Liver (tissue), 9 donors: ENCODE measurements around the gene DUOXA2. TPM values are rescaled to one million over a fixed set of nuclear protein-coding genes. Genes with fewer than 3 reads are reported as not detected.

Source experiments
- DNase-seq: peaks from one replicate; pipeline ENCODE4 v3.0.0-alpha.2; 2017; ENCODE audit warnings: low spot score
- H3K27ac ChIP-seq, 2 donors: one replicate each; pipeline ENCODE4 v1.7.0; 2013; ENCODE audit warnings: inconsistent platforms in 2 of 2, low read length in 2 of 2, control low read depth in 1 of 2, low read depth in 1 of 2, mild to moderate bottlenecking in 1 of 2
- H3K27me3 ChIP-seq, 4 donors: one replicate each; pipeline versions ENCODE4 v1.6.1 to v1.7.0; 2013; ENCODE audit warnings: low read length in 3 of 4, inconsistent platforms in 1 of 4, mild to moderate bottlenecking in 1 of 4, moderate library complexity in 1 of 4; ENCODE audit not compliant: control insufficient read depth in 4 of 4, insufficient read depth in 4 of 4
- H3K36me3 ChIP-seq, 4 donors: one replicate each; pipeline versions ENCODE4 v1.6.1 to v1.7.0; 2013; ENCODE audit warnings: low read length in 3 of 4, mild to moderate bottlenecking in 3 of 4, low read depth in 1 of 4, moderate library complexity in 1 of 4; ENCODE audit not compliant: control insufficient read depth in 4 of 4, insufficient read depth in 3 of 4
- H3K4me1 ChIP-seq, 4 donors: one replicate each; pipeline versions ENCODE4 v1.6.1 to v1.7.0; 2013; ENCODE audit warnings: low read length in 3 of 4, mild to moderate bottlenecking in 3 of 4, moderate library complexity in 1 of 4; ENCODE audit not compliant: control insufficient read depth in 4 of 4, insufficient read depth in 4 of 4
- H3K4me3 ChIP-seq, 3 donors: one replicate each; pipeline versions ENCODE4 v1.6.1 to v1.7.0; 2013; ENCODE audit warnings: low read length in 3 of 3, control low read depth in 1 of 3, low read depth in 1 of 3, mild to moderate bottlenecking in 1 of 3
- H3K9ac ChIP-seq, 2 donors: one replicate each; pipeline ENCODE4 v1.7.0; 2013; ENCODE audit warnings: low read length in 2 of 2, mild to moderate bottlenecking in 2 of 2, moderate library complexity in 2 of 2, control low read depth in 1 of 2, low read depth in 1 of 2
- H3K9me3 ChIP-seq, 4 donors: one replicate each; pipeline versions ENCODE4 v1.6.1 to v1.7.0; 2013; ENCODE audit warnings: low read length in 3 of 4; ENCODE audit not compliant: control insufficient read depth in 4 of 4
- ATF3 ChIP-seq: IDR thresholded peaks from 2 replicates; pipeline ENCODE4 v1.6.1; 2016; ENCODE audit warnings: antibody characterized with exemption
- CTCF ChIP-seq: fragments of 150-350 bp; IDR thresholded peaks from 2 replicates; pipeline ENCODE4 v1.5.1; 2017; ENCODE audit warnings: improper control_type of control experiment, low read depth, low read length; ENCODE audit not compliant: missing input control
- EGR1 ChIP-seq, 2 donors: IDR thresholded peaks; 2 replicates each; pipeline ENCODE4 v1.6.1; 2016 to 2018; ENCODE audit warnings: antibody characterized with exemption in 2 of 2, low read depth in 2 of 2
- FOXA1 ChIP-seq: IDR thresholded peaks from 2 replicates; pipeline ENCODE4 v1.6.1; 2016; ENCODE audit warnings: antibody characterized with exemption
- FOXA2 ChIP-seq: IDR thresholded peaks from 2 replicates; pipeline ENCODE4 v1.6.1; 2016; ENCODE audit warnings: antibody characterized with exemption
- GABPA ChIP-seq, 2 donors: IDR thresholded peaks in 1 of 2; conservative IDR thresholded peaks in 1 of 2; 2 replicates each; pipeline ENCODE4 v1.6.1; 2016; ENCODE audit warnings: antibody characterized with exemption in 2 of 2, mild to moderate bottlenecking in 1 of 2, moderate library complexity in 1 of 2
- HNF4A ChIP-seq, 2 donors: conservative IDR thresholded peaks; 2 replicates each; pipeline ENCODE4 v1.6.1; 2016; ENCODE audit warnings: antibody characterized with exemption in 2 of 2, mild to moderate bottlenecking in 2 of 2
- HNF4G ChIP-seq: IDR thresholded peaks from 2 replicates; pipeline ENCODE4 v1.6.1; 2016; ENCODE audit warnings: antibody characterized with exemption
- JUND ChIP-seq, 2 donors: IDR thresholded peaks; 2 replicates each; pipeline ENCODE4 v1.6.1; 2016; ENCODE audit warnings: antibody characterized with exemption in 2 of 2
- MAX ChIP-seq: IDR thresholded peaks from 2 replicates; pipeline ENCODE4 v1.6.1; 2016; ENCODE audit warnings: antibody characterized with exemption
- NR2F2 ChIP-seq: IDR thresholded peaks from 2 replicates; pipeline ENCODE4 v1.6.1; 2016; ENCODE audit warnings: antibody characterized with exemption
- RAD21 ChIP-seq, 2 donors: IDR thresholded peaks; 2 replicates each; pipeline ENCODE4 v1.6.1; 2016; ENCODE audit warnings: antibody characterized with exemption in 2 of 2, mild to moderate bottlenecking in 2 of 2
- REST ChIP-seq: IDR thresholded peaks from 2 replicates; pipeline ENCODE4 v1.6.1; 2016; ENCODE audit warnings: antibody characterized with exemption, mild to moderate bottlenecking
- RXRA ChIP-seq, 2 donors: IDR thresholded peaks; 2 replicates each; pipeline ENCODE4 v1.6.1; 2017 to 2018; ENCODE audit warnings: antibody characterized with exemption in 2 of 2, mild to moderate bottlenecking in 1 of 2
- SP1 ChIP-seq: IDR thresholded peaks from 2 replicates; pipeline ENCODE4 v1.6.1; 2018; ENCODE audit warnings: antibody characterized with exemption, mild to moderate bottlenecking
- TAF1 ChIP-seq: conservative IDR thresholded peaks from 2 replicates; pipeline ENCODE4 v1.6.1; 2016; ENCODE audit warnings: antibody characterized with exemption, mild to moderate bottlenecking
- YY1 ChIP-seq: IDR thresholded peaks from 2 replicates; pipeline ENCODE4 v1.6.1; 2016; ENCODE audit warnings: antibody characterized with exemption, mild to moderate bottlenecking
- ZBTB33 ChIP-seq: IDR thresholded peaks from 2 replicates; pipeline ENCODE4 v1.6.1; 2016; ENCODE audit warnings: antibody characterized with exemption
- polyA plus RNA-seq, 2 donors: library from polyadenylated mRNA; stranded (reverse) in 1 of 2; unstranded in 1 of 2; fragments of 200-250 nt in 1 of 2; fragments of >200 nt in 1 of 2; fragmentation: Nextera tagmentation in 1 of 2; extraction: Ambion mirVana in 1 of 2; gene quantifications; one replicate each; pipeline versions ENCODE4 v1.2.1 to v1.2.3, GENCODE V29; 2013 to 2015
- total RNA-seq, 2 donors: library from RNA; depleted of rRNA; stranded (reverse); fragments of >200 nt; gene quantifications; one replicate each; pipeline ENCODE4 v1.2.3, GENCODE V29; 2014
- donor health status: healthy.
- donor health status: healthy.
- donor health status: healthy.
- donor health status: healthy.
- donor health status: healthy.

DUOXA2 gene
- total and polyA plus RNA-seq, 4 donors, result 0.07 TPM; not detected in 3

GRCh38 chr15:45083223-45083622, 30.9 kb upstream of the DUOXA2 start:
- Histone ChIP-seq H3K4me3 (no peak overlapping the region), H3K9me3 (no peaks in the 10 kb centered on the region), H3K9ac (no peak overlapping the region), H3K4me1 (no peaks in the 10 kb centered on the region), H3K36me3 (no peaks in the 10 kb centered on the region), H3K27ac (no peak overlapping the region), H3K27me3 (no peaks in the 10 kb centered on the region)
- TF ChIP-seq MAX (no peak), RAD21 (IDR thresholded peaks at IDR 0.05) (no peak), JUND (IDR thresholded peaks at IDR 0.05) (no peak), HNF4A (conservative IDR thresholded peaks at IDR 0.05) (peak in 1 of 2 donors; percentile 21), NR2F2 (no peak), YY1 (no peak), RXRA (IDR thresholded peaks at IDR 0.05) (peak in 1 of 2 donors; percentile 12), TAF1 (no peak), SP1 (no peak), GABPA (IDR thresholded peaks at IDR 0.05 in 1 of 2, conservative IDR thresholded peaks at IDR 0.05 in 1 of 2) (no peak), REST (no peak), ZBTB33 (no peak), CTCF (no peak), ATF3 (no peak), HNF4G (no peak), EGR1 (IDR thresholded peaks at IDR 0.05; ENCODE audit: low read depth in 2 of 2) (no peak), FOXA2 (peak; percentile 36), FOXA1 (no peak)
- DNase-seq, result no peak
